Measurements from ENCODE around the gene BNIP2. TPM values are rescaled to one million over a fixed set of nuclear protein-coding genes. Genes with fewer than 3 reads are reported as not detected.

The BNIP2 gene
- total and polyA plus RNA-seq, 2 of the 13 experiments (the other 11 are each of a cell fraction or from before 2014, with no cell fraction given) = 17.4 to 57.6 TPM

DNA sequence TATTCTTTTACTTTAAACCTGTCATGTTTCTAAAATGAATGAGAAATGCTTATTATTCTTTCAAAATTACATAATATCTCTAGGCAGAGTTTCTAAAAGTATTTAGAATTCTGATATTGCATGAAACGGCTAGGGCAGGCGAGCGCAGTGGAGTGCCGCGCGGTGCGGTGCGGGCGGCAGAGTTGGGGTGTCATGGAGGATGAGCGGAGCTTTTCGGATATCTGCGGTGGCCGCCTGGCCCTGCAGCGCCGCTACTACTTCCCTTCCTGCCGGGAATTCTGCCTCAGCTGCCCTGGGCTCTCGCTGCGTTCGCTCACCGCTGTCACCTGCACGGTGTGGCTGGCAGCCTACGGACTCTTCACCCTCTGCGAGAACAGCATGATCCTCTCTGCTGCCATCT, 12.6 kb downstream of the BNIP2 start (continued):
- TF ChIP-seq, protein P1, sequence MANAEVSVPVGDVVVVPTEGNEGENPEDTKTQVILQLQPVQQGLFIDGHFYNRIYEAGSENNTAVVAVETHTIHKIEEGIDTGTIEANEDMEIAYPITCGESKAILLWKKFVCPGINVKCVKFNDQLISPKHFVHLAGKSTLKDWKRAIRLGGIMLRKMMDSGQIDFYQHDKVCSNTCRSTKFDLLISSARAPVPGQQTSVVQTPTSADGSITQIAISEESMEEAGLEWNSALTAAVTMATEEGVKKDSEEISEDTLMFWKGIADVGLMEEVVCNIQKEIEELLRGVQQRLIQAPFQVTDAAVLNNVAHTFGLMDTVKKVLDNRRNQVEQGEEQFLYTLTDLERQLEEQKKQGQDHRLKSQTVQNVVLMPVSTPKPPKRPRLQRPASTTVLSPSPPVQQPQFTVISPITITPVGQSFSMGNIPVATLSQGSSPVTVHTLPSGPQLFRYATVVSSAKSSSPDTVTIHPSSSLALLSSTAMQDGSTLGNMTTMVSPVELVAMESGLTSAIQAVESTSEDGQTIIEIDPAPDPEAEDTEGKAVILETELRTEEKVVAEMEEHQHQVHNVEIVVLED (CRISPR knock-in tag; IDR thresholded peaks at IDR 0.05; ENCODE audit: borderline replicate concordance) = no peak
- TF ChIP-seq, protein P2, sequence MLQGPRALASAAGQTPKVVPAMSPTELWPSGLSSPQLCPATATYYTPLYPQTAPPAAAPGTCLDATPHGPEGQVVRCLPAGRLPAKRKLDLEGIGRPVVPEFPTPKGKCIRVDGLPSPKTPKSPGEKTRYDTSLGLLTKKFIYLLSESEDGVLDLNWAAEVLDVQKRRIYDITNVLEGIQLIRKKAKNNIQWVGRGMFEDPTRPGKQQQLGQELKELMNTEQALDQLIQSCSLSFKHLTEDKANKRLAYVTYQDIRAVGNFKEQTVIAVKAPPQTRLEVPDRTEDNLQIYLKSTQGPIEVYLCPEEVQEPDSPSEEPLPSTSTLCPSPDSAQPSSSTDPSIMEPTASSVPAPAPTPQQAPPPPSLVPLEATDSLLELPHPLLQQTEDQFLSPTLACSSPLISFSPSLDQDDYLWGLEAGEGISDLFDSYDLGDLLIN (CRISPR knock-in tag; IDR thresholded peaks at IDR 0.05; ENCODE audit: borderline replicate concordance) = no peak
- TF ChIP-seq FOSL2 (CRISPR knock-in tag; IDR thresholded peaks at IDR 0.05) (no peak), NR2C2 (CRISPR knock-in tag; IDR thresholded peaks at IDR 0.05; ENCODE audit: borderline replicate concordance) (no peak)

DNA sequence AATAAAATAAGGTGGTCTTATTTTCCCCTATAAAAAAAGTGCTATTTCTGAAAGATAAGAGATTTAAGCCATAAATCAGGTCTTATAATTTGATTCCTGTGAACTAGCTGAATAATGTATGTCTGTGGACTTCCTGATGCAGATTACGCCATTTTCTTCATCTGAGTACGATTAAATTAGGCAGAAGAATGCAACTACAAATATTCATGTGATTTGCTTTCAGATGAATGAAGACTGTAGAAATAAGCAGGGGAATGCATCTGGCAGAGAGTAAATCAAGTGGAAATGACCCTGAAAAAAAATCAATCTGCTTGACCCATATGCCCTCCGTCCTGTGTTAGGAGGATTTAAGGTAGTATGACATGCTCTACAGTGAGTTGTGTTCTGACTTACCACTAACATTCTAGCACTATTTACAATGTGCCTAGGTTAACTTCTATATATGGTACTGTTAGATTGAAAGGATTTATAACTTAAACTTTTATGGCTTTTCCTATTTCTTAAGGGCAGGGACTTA, 14.7 kb downstream of the BNIP2 start:
- ATAC-seq (no peak), DNase-seq (ENCODE audit: low spot score) (no peak), FAIRE-seq (no peak)
- no peaks in the 10 kb centered on the region for H3K9me3 ChIP-seq (ENCODE audit: low read length)
- peaks cover 10 to 82% of the 10 kb centered on the region in 2 experiments for H3K36me3 ChIP-seq (replicated peaks in 1 of 2; ENCODE audit: control insufficient read depth in 1 of 2, insufficient read depth in 2 of 2, low read length in 2 of 2)
- H4K20me1 ChIP-seq (ENCODE audit: insufficient read depth, low read length) = no peaks in the 10 kb centered on the region; the same call in 1 of the 2 replicates
- intact Hi-C loops (cut with micrococcal nuclease; ENCODE audit: unreplicated experiment) = no loop called here
- ChIA-PET CTCF (ENCODE audit: low intra/inter-chr PET ratio, low total read pairs) (no interaction called here), POLR2A (no interaction called here)
- no peaks in the 10 kb centered on the region for H3K79me2 ChIP-seq (ENCODE audit: insufficient read depth, low read length)
- H3K4me1 ChIP-seq (ENCODE audit: insufficient read depth, low read length) = no peaks in the 10 kb centered on the region
- no peak overlapping the region for H2AFZ ChIP-seq (ENCODE audit: low read length)
- whole genome bisulfite sequencing (ENCODE audit: low lambda C conversion rate) = 98% methylated on average over 3 of the region's 3 CpGs
- H3K4me2 ChIP-seq (ENCODE audit: low read depth, low read length) = no peak overlapping the region
- no peak overlapping the region for H3K27ac ChIP-seq (ENCODE audit: extremely low read length, insufficient read depth, low read length)
- in situ Hi-C loops (cut with HindIII; ENCODE audit: extremely low pct_ligation_motif_present, low pct_unique_long_range_greater_than_20kb) = no loop called here
- no TSS peak for BruUV-seq (replicated peaks)
- no peak overlapping the region for H3K4me3 ChIP-seq (replicated peaks in 1 of 3; ENCODE audit: insufficient read depth in 1 of 3, low read depth in 2 of 3, low read length in 3 of 3)
- no peak overlapping the region for H3K9ac ChIP-seq (ENCODE audit: insufficient read depth, low read depth, low read length)
- H3K27me3 ChIP-seq (ENCODE audit: control insufficient read depth in 1 of 2, insufficient read depth in 2 of 2, low read length in 2 of 2) = no peaks in the 10 kb centered on the region
- TF ChIP-seq NCOA2 (CRISPR knock-in tag; IDR thresholded peaks at IDR 0.05) = no peak
- TF ChIP-seq, protein P3, sequence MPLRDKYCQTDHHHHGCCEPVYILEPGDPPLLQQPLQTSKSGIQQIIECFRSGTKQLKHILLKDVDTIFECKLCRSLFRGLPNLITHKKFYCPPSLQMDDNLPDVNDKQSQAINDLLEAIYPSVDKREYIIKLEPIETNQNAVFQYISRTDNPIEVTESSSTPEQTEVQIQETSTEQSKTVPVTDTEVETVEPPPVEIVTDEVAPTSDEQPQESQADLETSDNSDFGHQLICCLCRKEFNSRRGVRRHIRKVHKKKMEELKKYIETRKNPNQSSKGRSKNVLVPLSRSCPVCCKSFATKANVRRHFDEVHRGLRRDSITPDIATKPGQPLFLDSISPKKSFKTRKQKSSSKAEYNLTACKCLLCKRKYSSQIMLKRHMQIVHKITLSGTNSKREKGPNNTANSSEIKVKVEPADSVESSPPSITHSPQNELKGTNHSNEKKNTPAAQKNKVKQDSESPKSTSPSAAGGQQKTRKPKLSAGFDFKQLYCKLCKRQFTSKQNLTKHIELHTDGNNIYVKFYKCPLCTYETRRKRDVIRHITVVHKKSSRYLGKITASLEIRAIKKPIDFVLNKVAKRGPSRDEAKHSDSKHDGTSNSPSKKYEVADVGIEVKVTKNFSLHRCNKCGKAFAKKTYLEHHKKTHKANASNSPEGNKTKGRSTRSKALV (CRISPR knock-in tag; IDR thresholded peaks at IDR 0.05) = no peak
- no peak for TF ChIP-seq FIP1L1 (IDR thresholded peaks at IDR 0.05; ENCODE audit: borderline replicate concordance, insufficient read depth, low read depth, low read length)
- no peak for TF ChIP-seq CAMTA2 (CRISPR knock-in tag; IDR thresholded peaks at IDR 0.05; ENCODE audit: borderline replicate concordance)
- no peak for TF ChIP-seq ZNF589 (CRISPR knock-in tag; conservative IDR thresholded peaks at IDR 0.05)
- TF ChIP-seq IKZF4 (CRISPR knock-in tag; IDR thresholded peaks at IDR 0.05; ENCODE audit: borderline replicate concordance, low read depth, not compliant biosample characterization) = no peak
- TF ChIP-seq STAT5B (CRISPR knock-in tag; IDR thresholded peaks at IDR 0.05) = no peak
- TF ChIP-seq, protein P4, sequence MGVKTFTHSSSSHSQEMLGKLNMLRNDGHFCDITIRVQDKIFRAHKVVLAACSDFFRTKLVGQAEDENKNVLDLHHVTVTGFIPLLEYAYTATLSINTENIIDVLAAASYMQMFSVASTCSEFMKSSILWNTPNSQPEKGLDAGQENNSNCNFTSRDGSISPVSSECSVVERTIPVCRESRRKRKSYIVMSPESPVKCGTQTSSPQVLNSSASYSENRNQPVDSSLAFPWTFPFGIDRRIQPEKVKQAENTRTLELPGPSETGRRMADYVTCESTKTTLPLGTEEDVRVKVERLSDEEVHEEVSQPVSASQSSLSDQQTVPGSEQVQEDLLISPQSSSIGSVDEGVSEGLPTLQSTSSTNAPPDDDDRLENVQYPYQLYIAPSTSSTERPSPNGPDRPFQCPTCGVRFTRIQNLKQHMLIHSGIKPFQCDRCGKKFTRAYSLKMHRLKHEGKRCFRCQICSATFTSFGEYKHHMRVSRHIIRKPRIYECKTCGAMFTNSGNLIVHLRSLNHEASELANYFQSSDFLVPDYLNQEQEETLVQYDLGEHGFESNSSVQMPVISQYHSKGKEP (CRISPR knock-in tag; IDR thresholded peaks at IDR 0.05) = no peak
- TF ChIP-seq ASH2L (IDR thresholded peaks at IDR 0.05; ENCODE audit: insufficient read length, low read depth, low read length) = no peak
- no peak for TF ChIP-seq ZNF260 (CRISPR knock-in tag; IDR thresholded peaks at IDR 0.05; ENCODE audit: borderline replicate concordance, low read depth)
- TF ChIP-seq, protein P5, sequence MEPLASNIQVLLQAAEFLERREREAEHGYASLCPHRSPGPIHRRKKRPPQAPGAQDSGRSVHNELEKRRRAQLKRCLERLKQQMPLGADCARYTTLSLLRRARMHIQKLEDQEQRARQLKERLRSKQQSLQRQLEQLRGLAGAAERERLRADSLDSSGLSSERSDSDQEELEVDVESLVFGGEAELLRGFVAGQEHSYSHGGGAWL (CRISPR knock-in tag; IDR thresholded peaks at IDR 0.05) = no peak
